ENCODE measurements around the gene GALNS. TPM values are rescaled to one million over a fixed set of nuclear protein-coding genes. Genes with fewer than 3 reads are reported as not detected.
A peak's percentile ranks its signal among the peaks of the same experiment; 100 is the strongest.

The GALNS gene
- total and polyA plus RNA-seq, 2 donors (not counting 3 experiments of a cell fraction or from before 2014, with no cell fraction given), result 21.8 to 40.2 TPM

- H3K27ac ChIP-seq (ENCODE audit: insufficient read depth, low read depth, low read length), result peak overlapping the region; percentile 24
- no TSS peak for BruUV-seq (replicated peaks)
These were observed 89.1 kb downstream of the GALNS start for GRCh38 chr16:88767546-88768070.

GRCh38 chr16:88766975-88767374 lies 89.8 kb downstream of the GALNS start:
- Histone ChIP-seq H3K4me2 (ENCODE audit: insufficient read depth, low read length) (no peak overlapping the region), H3K9me1 (replicated peaks; ENCODE audit: control insufficient read depth, extremely low read depth, insufficient read depth, low read length) (no peaks in the 10 kb centered on the region), H3K9ac (replicated peaks; ENCODE audit: extremely low read depth, insufficient read depth, low read length) (no peak overlapping the region), H4K20me1 (replicated peaks; ENCODE audit: control insufficient read depth, extremely low read depth, insufficient read depth, low read length) (no peaks in the 10 kb centered on the region), H3K4me1 (ENCODE audit: control insufficient read depth, extremely low read depth, insufficient read depth, low read length) (peaks cover 41% of the 10 kb centered on the region), H3K9me3 (replicated peaks; ENCODE audit: control insufficient read depth, insufficient read depth, low read length) (no peaks in the 10 kb centered on the region), H3K4me3 (replicated peaks in 1 of 3; ENCODE audit: insufficient read depth in 1 of 3, low read depth in 1 of 3, low read length in 3 of 3) (no peak overlapping the region), H3K79me2 (ENCODE audit: control insufficient read depth, insufficient read depth, low read length) (peaks cover 93% of the 10 kb centered on the region), H3K27me3 (ENCODE audit: control insufficient read depth in 2 of 2, insufficient read depth in 2 of 2, low read length in 2 of 2) (no peaks in the 10 kb centered on the region), H2AFZ (ENCODE audit: low read depth, low read length) (no peak overlapping the region), H3K36me3 (ENCODE audit: control insufficient read depth in 2 of 2, extremely low read depth in 1 of 2, insufficient read depth in 2 of 2, low read length in 2 of 2) (peaks cover 0 to 9% of the 10 kb centered on the region in 2 experiments), H3K27ac (ENCODE audit: insufficient read depth, low read depth, low read length) (no peak overlapping the region)
- TF ChIP-seq MYC (IDR thresholded peaks at IDR 0.05; ENCODE audit: low read depth, low read length), result no peak
- TF ChIP-seq POLR2A (IDR thresholded peaks at IDR 0.05; ENCODE audit: low read depth, low read length), result no peak
- TF ChIP-seq POLR2AphosphoS5 (IDR thresholded peaks at IDR 0.05; ENCODE audit: insufficient read depth, low read depth, low read length), result no peak
- TF ChIP-seq GATA2 (IDR thresholded peaks at IDR 0.05; ENCODE audit: insufficient read depth, insufficient read length, low read depth, low read length), result no peak
- TF ChIP-seq JUN (IDR thresholded peaks at IDR 0.05; ENCODE audit: borderline replicate concordance, insufficient read depth, insufficient read length, low read depth), result no peak
- TF ChIP-seq CTCF (IDR thresholded peaks at IDR 0.05; ENCODE audit: extremely low read depth in 1 of 2, insufficient read depth in 1 of 2, low read depth in 1 of 2, low read length in 2 of 2), result no peak
- no peak for TF ChIP-seq FOS (IDR thresholded peaks at IDR 0.05; ENCODE audit: borderline replicate concordance, insufficient read depth, low read length)
- no peak for TF ChIP-seq EZH2 (IDR thresholded peaks at IDR 0.05; ENCODE audit: borderline replicate concordance, low read depth, low read length, severe bottlenecking)
- no peak for TF ChIP-seq MAX (IDR thresholded peaks at IDR 0.05; ENCODE audit: insufficient read depth, insufficient read length)
- no TSS peak for BruUV-seq (replicated peaks)
- intact Hi-C loops (cut with micrococcal nuclease) (loop anchor here (1.0 kb wide), 1 partner anchor 31 kb away; no protein-coding TSS in a partner anchor), dilution Hi-C loops (cut with MboI; ENCODE audit: extremely low pct_ligation_motif_present, low sequenced_read_pairs) (no loop called here)
- CTCF ChIA-PET, result interaction anchor here (2.1 to 6.4 kb wide), 3 partner anchors 12 to 30 kb away, joined by 8 to 35 read pairs (median 10); partner anchors contain the start of gene PIEZO1
- DNase-seq (ENCODE audit: low read depth, low spot score) (no peak), FAIRE-seq (no peak)
- POLR2A ChIA-PET, result no interaction called here

More at GRCh38 chr16:88767546-88768070, 89.1 kb downstream of the GALNS start:
- no peak overlapping the region for H3K9ac ChIP-seq (replicated peaks; ENCODE audit: extremely low read depth, insufficient read depth, low read length)
- H3K9me3 ChIP-seq (replicated peaks; ENCODE audit: control insufficient read depth, insufficient read depth, low read length), result no peaks in the 10 kb centered on the region
- H3K79me2 ChIP-seq (ENCODE audit: control insufficient read depth, insufficient read depth, low read length), result peaks cover 93% of the 10 kb centered on the region
- H3K9me1 ChIP-seq (replicated peaks; ENCODE audit: control insufficient read depth, extremely low read depth, insufficient read depth, low read length), result no peaks in the 10 kb centered on the region
- no peaks in the 10 kb centered on the region for H4K20me1 ChIP-seq (replicated peaks; ENCODE audit: control insufficient read depth, extremely low read depth, insufficient read depth, low read length)
- H3K4me1 ChIP-seq (ENCODE audit: control insufficient read depth, extremely low read depth, insufficient read depth, low read length), result peaks cover 41% of the 10 kb centered on the region
- ChIA-PET CTCF (interaction anchor here (0.6 to 6.4 kb wide), 7 partner anchors 12 to 31 kb away, joined by 3 to 35 read pairs (median 4); partner anchors contain the start of gene PIEZO1), POLR2A (interaction anchor here (0.6 to 1.4 kb wide), 2 partner anchors 18 to 677 kb away, joined by 4 to 7 read pairs; partner anchors contain the start of gene PIEZO1)
- FAIRE-seq, result no peak
- no peak overlapping the region for H2AFZ ChIP-seq (ENCODE audit: low read depth, low read length)
- DNase-seq (ENCODE audit: low read depth, low spot score), result no peak
- H3K4me3 ChIP-seq (replicated peaks in 1 of 3; ENCODE audit: insufficient read depth in 1 of 3, low read depth in 1 of 3, low read length in 3 of 3), result no peak overlapping the region
- H3K27me3 ChIP-seq (ENCODE audit: control insufficient read depth in 2 of 2, insufficient read depth in 2 of 2, low read length in 2 of 2), result no peaks in the 10 kb centered on the region
- no peak for TF ChIP-seq EZH2 (IDR thresholded peaks at IDR 0.05; ENCODE audit: borderline replicate concordance, low read depth, low read length, severe bottlenecking)
- no peak for TF ChIP-seq MAX (IDR thresholded peaks at IDR 0.05; ENCODE audit: insufficient read depth, insufficient read length)
- no peak for TF ChIP-seq FOS (IDR thresholded peaks at IDR 0.05; ENCODE audit: borderline replicate concordance, insufficient read depth, low read length)
- no peak for TF ChIP-seq MYC (IDR thresholded peaks at IDR 0.05; ENCODE audit: low read depth, low read length)
- no peak for TF ChIP-seq JUN (IDR thresholded peaks at IDR 0.05; ENCODE audit: borderline replicate concordance, insufficient read depth, insufficient read length, low read depth)
- TF ChIP-seq POLR2A (IDR thresholded peaks at IDR 0.05; ENCODE audit: low read depth, low read length), result no peak
- no peak for TF ChIP-seq POLR2AphosphoS5 (IDR thresholded peaks at IDR 0.05; ENCODE audit: insufficient read depth, low read depth, low read length)
- no peak for TF ChIP-seq GATA2 (IDR thresholded peaks at IDR 0.05; ENCODE audit: insufficient read depth, insufficient read length, low read depth, low read length)
- peaks cover 0 to 9% of the 10 kb centered on the region in 2 experiments for H3K36me3 ChIP-seq (ENCODE audit: control insufficient read depth in 2 of 2, extremely low read depth in 1 of 2, insufficient read depth in 2 of 2, low read length in 2 of 2)
- intact Hi-C loops (cut with micrococcal nuclease) (no loop called here), dilution Hi-C loops (cut with MboI; ENCODE audit: extremely low pct_ligation_motif_present, low sequenced_read_pairs) (no loop called here)
- no peak overlapping the region for H3K4me2 ChIP-seq (ENCODE audit: insufficient read depth, low read length)
